Nephron progenitor cell (in vitro differentiated cells): Measurements from ENCODE around the gene PARG.
"Not testable (repeated sequence)": the region's sequence is repeated elsewhere in the genome, so short reads cannot be mapped to it uniquely, and the experiment has no call there.

ENCODE experiments used
- DNase-seq: peaks from one replicate; pipeline ENCODE4 v3.0.0; 2021
- H3K27ac Mint-ChIP-seq: 2 replicates; pipeline ENCODE4 v1.8.0; 2021; ENCODE audit warnings: mild to moderate bottlenecking, moderate library complexity, mixed read lengths
- H3K27me3 Mint-ChIP-seq: 2 replicates; pipeline ENCODE4 v1.8.0; 2021; ENCODE audit warnings: mild to moderate bottlenecking, low read depth, mixed read lengths; ENCODE audit not compliant: poor library complexity
- H3K36me3 Mint-ChIP-seq: 2 replicates; pipeline ENCODE4 v1.8.0; 2021; ENCODE audit warnings: low read depth, mixed read lengths
- H3K4me1 Mint-ChIP-seq: 2 replicates; pipeline ENCODE4 v1.8.0; 2021; ENCODE audit warnings: mixed read lengths
- H3K4me3 Mint-ChIP-seq: 2 replicates; pipeline ENCODE4 v1.8.0; 2021; ENCODE audit warnings: mild to moderate bottlenecking, moderate library complexity, mixed read lengths
- H3K9me3 Mint-ChIP-seq: 2 replicates; pipeline ENCODE4 v1.8.0; 2021; ENCODE audit warnings: mild to moderate bottlenecking, moderate library complexity, mixed read lengths
- TF ChIP-seq, protein P1 (sequence below): fragments of 200-600 bp; sonication (generic); IDR thresholded peaks from 2 replicates; pipeline ENCODE4 v1.5.0; 2021; ENCODE audit warnings: antibody characterized with exemption

The PARG gene

GRCh38 chr10:49871462-49871861 is 70.4 kb downstream of the PARG start:
- H3K36me3 Mint-ChIP-seq, H3K4me3 Mint-ChIP-seq, H3K9me3 Mint-ChIP-seq, H3K27ac Mint-ChIP-seq, DNase-seq, H3K4me1 Mint-ChIP-seq, H3K27me3 Mint-ChIP-seq: not testable (repeated sequence)

DNA sequence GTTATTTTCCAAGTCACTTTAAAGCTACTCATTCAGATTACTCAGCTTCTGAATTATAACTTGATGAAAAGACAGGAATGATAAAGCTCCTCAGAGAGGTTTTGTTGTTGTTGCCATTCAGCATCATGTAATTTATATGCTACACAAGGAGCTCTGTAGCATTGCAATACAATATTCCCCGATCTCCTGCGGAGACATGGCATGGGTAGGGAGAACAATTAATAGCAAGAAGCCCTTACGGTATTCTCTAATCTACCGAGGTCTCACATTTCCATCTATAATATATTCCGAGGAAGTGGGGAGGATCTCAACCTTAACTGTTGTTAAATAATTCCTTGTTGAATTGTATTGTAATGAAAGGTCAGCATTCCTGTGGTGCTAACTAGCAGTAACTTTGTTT is 81.9 kb downstream of the PARG start:
- not testable (repeated sequence) for H3K36me3 Mint-ChIP-seq, H3K4me1 Mint-ChIP-seq

DNA sequence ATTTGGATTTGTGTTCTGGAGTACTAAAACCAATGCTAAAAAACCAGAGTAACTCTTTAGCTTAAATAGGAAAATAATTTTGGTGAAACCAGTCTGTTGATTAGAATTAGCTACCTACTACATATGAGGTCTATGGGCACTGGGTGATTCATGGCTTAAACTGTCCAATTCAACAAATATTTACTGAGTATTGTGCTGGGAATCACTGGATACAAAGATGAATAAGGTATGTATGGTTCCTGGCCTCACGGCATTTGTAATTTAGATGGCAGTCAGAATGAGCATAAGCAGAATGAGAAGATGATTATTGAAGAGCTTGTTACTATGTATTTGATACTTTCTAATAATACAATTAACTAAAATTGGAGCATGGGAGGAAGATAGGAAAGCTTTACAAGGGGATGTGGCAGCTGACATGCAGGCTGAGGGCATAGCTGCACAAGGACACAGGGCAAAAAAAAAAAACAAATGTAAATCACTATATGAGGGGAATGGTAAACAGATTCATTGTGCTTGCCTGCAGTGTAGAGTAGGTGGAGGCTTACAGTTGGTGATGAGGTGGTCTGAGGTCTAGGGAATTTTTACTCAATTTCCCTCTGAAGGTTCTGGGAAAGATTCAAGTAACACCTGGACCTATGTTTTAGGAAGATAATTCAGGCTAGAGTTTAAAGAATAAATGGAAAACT is 83.0 kb downstream of the PARG start:
- H3K4me1 Mint-ChIP-seq, H3K36me3 Mint-ChIP-seq, H3K4me3 Mint-ChIP-seq, H3K27ac Mint-ChIP-seq, H3K9me3 Mint-ChIP-seq, H3K27me3 Mint-ChIP-seq, DNase-seq: not testable (repeated sequence)

More for the DNA sequence above, 81.9 kb downstream of the PARG start:
- not testable (repeated sequence) for H3K4me3 Mint-ChIP-seq, H3K27me3 Mint-ChIP-seq, H3K9me3 Mint-ChIP-seq, H3K27ac Mint-ChIP-seq, DNase-seq

- H3K27me3 Mint-ChIP-seq, DNase-seq, H3K27ac Mint-ChIP-seq, H3K4me1 Mint-ChIP-seq, H3K4me3 Mint-ChIP-seq, H3K9me3 Mint-ChIP-seq: not testable (repeated sequence)
- H3K36me3 Mint-ChIP-seq = peaks cover 16% of the 10 kb centered on the region
These were observed 92.3 kb downstream of the PARG start for GRCh38 chr10:49849520-49849919.

- Mint-ChIP-seq H3K27me3 (no peaks in the 10 kb centered on the region), H3K4me3 (no peak overlapping the region), H3K27ac (no peak overlapping the region), H3K36me3 (peaks cover 41% of the 10 kb centered on the region), H3K9me3 (no peaks in the 10 kb centered on the region), H3K4me1 (no peaks in the 10 kb centered on the region)
- TF ChIP-seq, protein P1, sequence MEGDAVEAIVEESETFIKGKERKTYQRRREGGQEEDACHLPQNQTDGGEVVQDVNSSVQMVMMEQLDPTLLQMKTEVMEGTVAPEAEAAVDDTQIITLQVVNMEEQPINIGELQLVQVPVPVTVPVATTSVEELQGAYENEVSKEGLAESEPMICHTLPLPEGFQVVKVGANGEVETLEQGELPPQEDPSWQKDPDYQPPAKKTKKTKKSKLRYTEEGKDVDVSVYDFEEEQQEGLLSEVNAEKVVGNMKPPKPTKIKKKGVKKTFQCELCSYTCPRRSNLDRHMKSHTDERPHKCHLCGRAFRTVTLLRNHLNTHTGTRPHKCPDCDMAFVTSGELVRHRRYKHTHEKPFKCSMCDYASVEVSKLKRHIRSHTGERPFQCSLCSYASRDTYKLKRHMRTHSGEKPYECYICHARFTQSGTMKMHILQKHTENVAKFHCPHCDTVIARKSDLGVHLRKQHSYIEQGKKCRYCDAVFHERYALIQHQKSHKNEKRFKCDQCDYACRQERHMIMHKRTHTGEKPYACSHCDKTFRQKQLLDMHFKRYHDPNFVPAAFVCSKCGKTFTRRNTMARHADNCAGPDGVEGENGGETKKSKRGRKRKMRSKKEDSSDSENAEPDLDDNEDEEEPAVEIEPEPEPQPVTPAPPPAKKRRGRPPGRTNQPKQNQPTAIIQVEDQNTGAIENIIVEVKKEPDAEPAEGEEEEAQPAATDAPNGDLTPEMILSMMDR = no peak
- DNase-seq = no peak
These were observed 96.8 kb downstream of the PARG start for GRCh38 chr10:49844775-49845595.

GRCh38 chr10:49842333-49842628 is 99.5 kb downstream of the PARG start:
- not testable (repeated sequence) for H3K27ac Mint-ChIP-seq, H3K4me3 Mint-ChIP-seq, H3K9me3 Mint-ChIP-seq, H3K27me3 Mint-ChIP-seq, H3K4me1 Mint-ChIP-seq, DNase-seq
- H3K36me3 Mint-ChIP-seq = peaks cover 55% of the 10 kb centered on the region

DNA sequence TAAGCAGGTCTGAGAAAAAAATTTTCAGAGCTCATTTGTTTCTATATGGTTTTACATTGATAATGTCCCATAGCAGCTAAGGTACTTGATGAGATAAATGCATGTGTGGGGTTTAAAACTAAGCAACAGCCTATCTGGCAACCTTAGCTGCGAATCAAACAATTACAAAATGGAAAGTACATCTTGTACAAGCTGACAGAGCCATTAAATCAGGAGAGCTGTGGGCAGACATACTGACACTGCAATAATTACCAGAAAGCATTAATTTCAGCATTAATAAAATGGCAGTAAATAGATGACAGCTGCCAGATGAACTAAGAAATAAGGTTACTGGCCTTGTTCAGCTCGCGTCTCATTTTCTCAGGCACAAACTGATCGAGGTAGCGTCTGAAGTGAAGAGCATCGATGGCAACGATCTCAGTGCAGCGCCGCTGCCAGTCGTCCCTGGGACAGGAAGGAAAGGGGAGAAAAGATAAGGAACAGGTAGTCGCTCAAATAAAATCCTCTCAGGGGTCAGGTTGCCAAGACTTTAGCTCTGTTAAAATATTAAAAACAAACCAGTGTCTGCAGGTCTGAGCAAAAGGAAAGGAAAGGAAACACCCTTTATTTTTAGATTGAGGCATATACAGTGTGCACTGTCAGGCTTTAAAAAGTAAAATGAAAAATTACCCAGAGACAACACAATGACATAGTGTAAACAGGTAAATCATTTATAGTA is 100.1 kb downstream of the PARG start:
- peaks cover 10% of the 10 kb centered on the region for H3K4me1 Mint-ChIP-seq
- no peak overlapping the region for H3K4me3 Mint-ChIP-seq
- H3K36me3 Mint-ChIP-seq = peaks cover 55% of the 10 kb centered on the region
- TF ChIP-seq, protein P1 = no peak
- H3K9me3 Mint-ChIP-seq = no peaks in the 10 kb centered on the region
- no peak overlapping the region for H3K27ac Mint-ChIP-seq
- no peaks in the 10 kb centered on the region for H3K27me3 Mint-ChIP-seq
- no peak for DNase-seq

- TF ChIP-seq, protein P1 = no peak
These were observed 104.1 kb downstream of the PARG start for GRCh38 chr10:49837685-49838084.

More at GRCh38 chr10:49837685-49838084, 104.1 kb downstream of the PARG start:
- H3K4me1 Mint-ChIP-seq = peaks cover 21% of the 10 kb centered on the region
- no peak overlapping the region for H3K4me3 Mint-ChIP-seq
- H3K9me3 Mint-ChIP-seq = no peaks in the 10 kb centered on the region
- no peak overlapping the region for H3K27ac Mint-ChIP-seq
- no peaks in the 10 kb centered on the region for H3K27me3 Mint-ChIP-seq
- DNase-seq = no peak
- peaks cover 43% of the 10 kb centered on the region for H3K36me3 Mint-ChIP-seq
